Right lobe of liver (tissue), 4 donors: ENCODE results near the gene WDR1.

Source experiments
- CTCF ChIP-seq, 4 donors: fragments of 200-600 bp in 3 of 4; fragments of 450-650 bp in 1 of 4; IDR thresholded peaks; one replicate each; pipeline versions ENCODE4 v1.5.1 to v1.8.0; 2016 to 2022; ENCODE audit warnings: antibody characterized with exemption in 4 of 4, mild to moderate bottlenecking in 2 of 4
- POLR2A ChIP-seq: fragments of 450-650 bp; IDR thresholded peaks from one replicate; pipeline ENCODE4 v1.6.1; 2017; ENCODE audit warnings: antibody characterized with exemption, mild to moderate bottlenecking
- donor health status: DM: no; HTN: no; CAD: no.
- donor health status: DM: no; HTN: no; CAD: no.
- donor health status: DM: no; HTN: yes; CAD: no.

GRCh38 chr4:10096978-10097335 is 19.6 kb downstream of the WDR1 start:
- no peak for TF ChIP-seq POLR2A
- no peak for TF ChIP-seq CTCF (IDR thresholded peaks at IDR 0.05)
